RWPE2 (cell line): ENCODE measurements around the gene GTF3C5.

Experiments used
- ATAC-seq: fragments of 200-7000 bp; cut with Tn5 transposase; 3 replicates; pipeline ENCODE4 v1.9.1; 2021; ENCODE audit warnings: low read depth
- DNase-seq: peaks from one replicate; pipeline ENCODE4 v3.0.0-alpha.2; 2020; ENCODE audit warnings: low spot score
- H3K27ac ChIP-seq: fragments of 450-650 bp; 2 replicates; pipeline ENCODE4 v1.5.1; 2017; ENCODE audit warnings: mild to moderate bottlenecking; ENCODE audit not compliant: poor library complexity, severe bottlenecking
- H3K27me3 ChIP-seq: fragments of 250-450 bp; sonication (Bioruptor Pico); 2 replicates; pipeline ENCODE4 v1.5.1; 2021; ENCODE audit warnings: mild to moderate bottlenecking, moderate library complexity; ENCODE audit not compliant: insufficient read depth, poor library complexity, severe bottlenecking
- H3K36me3 ChIP-seq: fragments of 250-450 bp; sonication (Bioruptor Pico); 2 replicates; pipeline ENCODE4 v1.5.1; 2020; ENCODE audit warnings: low read depth, mild to moderate bottlenecking, moderate library complexity
- H3K4me1 ChIP-seq: fragments of 250-450 bp; sonication (Bioruptor Pico); 2 replicates; pipeline ENCODE4 v1.5.1; 2021; ENCODE audit warnings: mild to moderate bottlenecking, moderate library complexity; ENCODE audit not compliant: insufficient read depth, poor library complexity, severe bottlenecking
- H3K4me3 ChIP-seq: fragments of 250-450 bp; sonication (Bioruptor Pico); 2 replicates; pipeline ENCODE4 v1.5.1; 2021; ENCODE audit warnings: mild to moderate bottlenecking, moderate library complexity; ENCODE audit not compliant: severe bottlenecking
- H3K9me3 ChIP-seq: fragments of 250-450 bp; sonication (Bioruptor Pico); 2 replicates; pipeline ENCODE4 v1.5.1; 2021; ENCODE audit warnings: mild to moderate bottlenecking, moderate library complexity; ENCODE audit not compliant: severe bottlenecking
- TF ChIP-seq, protein P1 (sequence below): fragments of 450-650 bp; IDR thresholded peaks from one replicate; pipeline ENCODE4 v1.5.1; 2017; ENCODE audit warnings: mild to moderate bottlenecking, moderate library complexity; ENCODE audit not compliant: poor library complexity, severe bottlenecking

GTF3C5 gene, protein sequence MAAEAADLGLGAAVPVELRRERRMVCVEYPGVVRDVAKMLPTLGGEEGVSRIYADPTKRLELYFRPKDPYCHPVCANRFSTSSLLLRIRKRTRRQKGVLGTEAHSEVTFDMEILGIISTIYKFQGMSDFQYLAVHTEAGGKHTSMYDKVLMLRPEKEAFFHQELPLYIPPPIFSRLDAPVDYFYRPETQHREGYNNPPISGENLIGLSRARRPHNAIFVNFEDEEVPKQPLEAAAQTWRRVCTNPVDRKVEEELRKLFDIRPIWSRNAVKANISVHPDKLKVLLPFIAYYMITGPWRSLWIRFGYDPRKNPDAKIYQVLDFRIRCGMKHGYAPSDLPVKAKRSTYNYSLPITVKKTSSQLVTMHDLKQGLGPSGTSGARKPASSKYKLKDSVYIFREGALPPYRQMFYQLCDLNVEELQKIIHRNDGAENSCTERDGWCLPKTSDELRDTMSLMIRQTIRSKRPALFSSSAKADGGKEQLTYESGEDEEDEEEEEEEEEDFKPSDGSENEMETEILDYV

DNA sequence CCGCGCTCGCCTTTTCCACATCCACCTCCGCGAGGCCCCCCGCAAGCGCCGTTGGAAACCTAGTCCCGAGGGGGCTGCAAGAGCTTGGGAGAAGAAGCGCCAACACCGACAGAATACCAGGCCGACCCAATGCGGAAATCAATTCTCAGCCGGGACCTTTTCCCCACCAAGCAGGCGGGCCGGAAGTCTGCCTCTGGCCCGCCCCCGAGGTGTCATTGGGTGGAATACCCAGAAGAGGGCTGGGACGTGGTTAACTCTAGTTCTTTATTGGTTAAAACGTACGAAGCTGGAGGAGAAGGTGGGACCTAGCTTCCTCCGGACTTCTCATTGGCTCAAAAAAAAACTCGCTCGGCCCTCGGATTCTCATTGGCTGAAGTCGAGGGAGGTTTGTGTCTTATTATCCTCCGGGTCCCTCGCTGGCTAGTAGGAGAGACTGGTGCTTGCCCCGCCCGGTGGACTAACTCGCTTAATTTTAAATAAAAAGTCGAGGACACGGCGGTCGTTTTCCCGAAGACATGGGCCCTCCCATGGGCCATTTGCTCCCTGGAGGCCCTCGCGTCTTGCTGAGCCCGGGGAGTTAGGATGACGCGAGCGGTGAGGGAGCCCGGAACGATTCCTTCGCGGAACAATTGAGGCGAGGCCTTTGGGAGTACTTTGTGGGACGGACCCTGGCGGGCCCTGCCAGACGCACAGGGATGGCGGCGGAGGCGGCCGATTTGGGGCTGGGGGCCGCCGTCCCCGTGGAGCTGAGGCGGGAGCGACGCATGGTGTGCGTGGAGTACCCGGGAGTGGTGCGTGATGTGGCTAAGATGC lies at the start of gene GTF3C5:
Gene GTF3C5 (plus strand): TSS at position 681 of the 813 bp plus-strand sequence. CDS start 15 bp downstream, at position 696.
- Histone ChIP-seq H3K4me1 (peaks cover 8% of the 10 kb centered on the region), H3K4me3 (peak within 1 kb of the TSS; percentile 56), H3K36me3 (peaks cover 20% of the 10 kb centered on the region), H3K27ac (peak within 1 kb of the TSS; percentile 59), H3K27me3 (no peaks in the 10 kb centered on the region), H3K9me3 (no peaks in the 10 kb centered on the region)
- ATAC-seq = peak; percentile 98
- DNase-seq = peak; percentile 90
- TF ChIP-seq, protein P1, sequence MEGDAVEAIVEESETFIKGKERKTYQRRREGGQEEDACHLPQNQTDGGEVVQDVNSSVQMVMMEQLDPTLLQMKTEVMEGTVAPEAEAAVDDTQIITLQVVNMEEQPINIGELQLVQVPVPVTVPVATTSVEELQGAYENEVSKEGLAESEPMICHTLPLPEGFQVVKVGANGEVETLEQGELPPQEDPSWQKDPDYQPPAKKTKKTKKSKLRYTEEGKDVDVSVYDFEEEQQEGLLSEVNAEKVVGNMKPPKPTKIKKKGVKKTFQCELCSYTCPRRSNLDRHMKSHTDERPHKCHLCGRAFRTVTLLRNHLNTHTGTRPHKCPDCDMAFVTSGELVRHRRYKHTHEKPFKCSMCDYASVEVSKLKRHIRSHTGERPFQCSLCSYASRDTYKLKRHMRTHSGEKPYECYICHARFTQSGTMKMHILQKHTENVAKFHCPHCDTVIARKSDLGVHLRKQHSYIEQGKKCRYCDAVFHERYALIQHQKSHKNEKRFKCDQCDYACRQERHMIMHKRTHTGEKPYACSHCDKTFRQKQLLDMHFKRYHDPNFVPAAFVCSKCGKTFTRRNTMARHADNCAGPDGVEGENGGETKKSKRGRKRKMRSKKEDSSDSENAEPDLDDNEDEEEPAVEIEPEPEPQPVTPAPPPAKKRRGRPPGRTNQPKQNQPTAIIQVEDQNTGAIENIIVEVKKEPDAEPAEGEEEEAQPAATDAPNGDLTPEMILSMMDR = no peak

GRCh38 chr9:132982458-132982857 lies 48.3 kb upstream of the GTF3C5 start:
- no peaks in the 10 kb centered on the region for H3K36me3 ChIP-seq
- no peak overlapping the region for H3K27ac ChIP-seq
- TF ChIP-seq, protein P1 = no peak
- DNase-seq = no peak
- H3K9me3 ChIP-seq = no peaks in the 10 kb centered on the region
- H3K4me3 ChIP-seq = no peak overlapping the region
- H3K4me1 ChIP-seq = no peaks in the 10 kb centered on the region
- H3K27me3 ChIP-seq = peaks cover 42% of the 10 kb centered on the region
- ATAC-seq = no peak

DNA sequence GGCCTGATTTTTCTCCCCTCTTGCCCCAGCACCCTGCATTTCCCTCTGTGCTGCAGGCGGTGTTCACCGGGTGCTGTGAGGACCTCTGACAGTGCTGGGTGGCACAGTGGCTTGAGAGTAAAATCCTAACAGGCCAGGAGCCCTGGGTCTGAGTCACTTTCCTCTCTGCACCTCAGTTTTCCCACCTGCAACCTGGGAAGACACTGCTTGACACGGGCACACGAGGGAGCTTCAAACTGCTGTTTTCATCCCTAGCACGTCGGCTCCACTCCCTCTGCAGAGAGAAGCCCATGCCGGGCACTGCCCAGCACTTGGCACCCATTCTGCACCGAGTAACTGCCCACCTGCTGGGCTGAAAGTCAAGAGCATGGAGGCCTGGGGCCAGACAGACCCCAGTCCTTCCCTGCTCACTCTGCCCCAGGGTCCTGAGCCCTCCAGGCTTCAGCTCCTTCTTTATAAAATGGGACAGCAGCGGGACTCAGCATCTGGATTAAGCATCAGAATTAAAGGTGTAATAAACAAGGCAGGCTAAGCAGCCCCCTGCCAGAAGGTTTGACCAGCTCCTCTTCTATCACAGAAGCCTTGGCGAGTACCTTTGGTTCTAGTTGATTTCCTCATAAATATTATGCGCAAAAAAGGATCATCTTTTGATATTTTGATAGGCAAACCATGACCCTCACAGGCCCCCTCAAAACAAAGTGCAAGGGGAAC lies 47.2 kb upstream of the GTF3C5 start:
- H3K4me1 ChIP-seq = no peaks in the 10 kb centered on the region
- no peak for DNase-seq
- TF ChIP-seq, protein P1 = no peak

GRCh38 chr9:132984202-132985070 lies 46.4 kb upstream of the GTF3C5 start:
- DNase-seq (no peak), ATAC-seq (no peak)
- Histone ChIP-seq H3K4me3 (no peak overlapping the region), H3K9me3 (no peaks in the 10 kb centered on the region), H3K27ac (no peak overlapping the region), H3K36me3 (no peaks in the 10 kb centered on the region), H3K4me1 (no peaks in the 10 kb centered on the region), H3K27me3 (peaks cover 24% of the 10 kb centered on the region)
- TF ChIP-seq, protein P1 = no peak

More for the DNA sequence above, 47.2 kb upstream of the GTF3C5 start:
- H3K36me3 ChIP-seq = no peaks in the 10 kb centered on the region
- H3K27me3 ChIP-seq = peaks cover 32% of the 10 kb centered on the region
- H3K9me3 ChIP-seq = no peaks in the 10 kb centered on the region
- no peak overlapping the region for H3K4me3 ChIP-seq
- no peak for ATAC-seq
- no peak overlapping the region for H3K27ac ChIP-seq
